HL-60 (cell line): ENCODE results near the gene MDGA2.
"Not testable (repeated sequence)": the region's sequence is repeated elsewhere in the genome, so short reads cannot be mapped to it uniquely, and the experiment has no call there.

Experiments used
- DNase-seq, 2 experiments: peaks; one replicate each; pipeline ENCODE4 v3.0.0-alpha.2; 2010 to 2020; ENCODE audit warnings: low read depth in 1 of 2, low spot score in 1 of 2
- H3K27ac ChIP-seq: fragments of 250-450 bp; sonication (Bioruptor Pico); replicated peaks from 2 replicates; pipeline ENCODE4 v1.5.1; 2020; ENCODE audit warnings: mild to moderate bottlenecking, moderate library complexity
- H3K27me3 ChIP-seq: fragments of 250-450 bp; sonication (Bioruptor Pico); 2 replicates; pipeline ENCODE4 v1.5.1; 2021; ENCODE audit warnings: mild to moderate bottlenecking, moderate library complexity; ENCODE audit not compliant: insufficient read depth, poor library complexity, severe bottlenecking
- H3K4me3 ChIP-seq: replicated peaks from 2 replicates; pipeline ENCODE4 v1.5.1; 2011; ENCODE audit warnings: mild to moderate bottlenecking, control low read depth, low read length; ENCODE audit not compliant: insufficient read depth
- GABPA ChIP-seq: IDR thresholded peaks from 2 replicates; pipeline ENCODE4 v1.6.1; 2012; ENCODE audit warnings: low read depth
- POLR2AphosphoS5 ChIP-seq: IDR thresholded peaks from 2 replicates; pipeline ENCODE4 v1.6.1; 2012; ENCODE audit warnings: low read depth
- SPI1 ChIP-seq: IDR thresholded peaks from 2 replicates; pipeline ENCODE4 v1.6.1; 2012; ENCODE audit warnings: low read depth, mild to moderate bottlenecking, borderline replicate concordance
- TF ChIP-seq, protein P1 (sequence below): IDR thresholded peaks from 2 replicates; pipeline ENCODE4 v1.6.1; 2012; ENCODE audit warnings: low read depth; ENCODE audit not compliant: insufficient replicate concordance
- TF ChIP-seq, protein P2 (sequence below): IDR thresholded peaks from one replicate; pipeline ENCODE4 v1.5.1; 2011; ENCODE audit warnings: low read length, control low read depth, inconsistent platforms; ENCODE audit not compliant: insufficient read depth

Gene MDGA2

GRCh38 chr14:47284283-47284682 is 391.1 kb downstream of the MDGA2 start:
- no peaks in the 10 kb centered on the region for H3K27me3 ChIP-seq
- TF ChIP-seq POLR2AphosphoS5 (no peak), GABPA (no peak), SPI1 (no peak)
- TF ChIP-seq, protein P1, sequence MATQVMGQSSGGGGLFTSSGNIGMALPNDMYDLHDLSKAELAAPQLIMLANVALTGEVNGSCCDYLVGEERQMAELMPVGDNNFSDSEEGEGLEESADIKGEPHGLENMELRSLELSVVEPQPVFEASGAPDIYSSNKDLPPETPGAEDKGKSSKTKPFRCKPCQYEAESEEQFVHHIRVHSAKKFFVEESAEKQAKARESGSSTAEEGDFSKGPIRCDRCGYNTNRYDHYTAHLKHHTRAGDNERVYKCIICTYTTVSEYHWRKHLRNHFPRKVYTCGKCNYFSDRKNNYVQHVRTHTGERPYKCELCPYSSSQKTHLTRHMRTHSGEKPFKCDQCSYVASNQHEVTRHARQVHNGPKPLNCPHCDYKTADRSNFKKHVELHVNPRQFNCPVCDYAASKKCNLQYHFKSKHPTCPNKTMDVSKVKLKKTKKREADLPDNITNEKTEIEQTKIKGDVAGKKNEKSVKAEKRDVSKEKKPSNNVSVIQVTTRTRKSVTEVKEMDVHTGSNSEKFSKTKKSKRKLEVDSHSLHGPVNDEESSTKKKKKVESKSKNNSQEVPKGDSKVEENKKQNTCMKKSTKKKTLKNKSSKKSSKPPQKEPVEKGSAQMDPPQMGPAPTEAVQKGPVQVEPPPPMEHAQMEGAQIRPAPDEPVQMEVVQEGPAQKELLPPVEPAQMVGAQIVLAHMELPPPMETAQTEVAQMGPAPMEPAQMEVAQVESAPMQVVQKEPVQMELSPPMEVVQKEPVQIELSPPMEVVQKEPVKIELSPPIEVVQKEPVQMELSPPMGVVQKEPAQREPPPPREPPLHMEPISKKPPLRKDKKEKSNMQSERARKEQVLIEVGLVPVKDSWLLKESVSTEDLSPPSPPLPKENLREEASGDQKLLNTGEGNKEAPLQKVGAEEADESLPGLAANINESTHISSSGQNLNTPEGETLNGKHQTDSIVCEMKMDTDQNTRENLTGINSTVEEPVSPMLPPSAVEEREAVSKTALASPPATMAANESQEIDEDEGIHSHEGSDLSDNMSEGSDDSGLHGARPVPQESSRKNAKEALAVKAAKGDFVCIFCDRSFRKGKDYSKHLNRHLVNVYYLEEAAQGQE, result no peak
- TF ChIP-seq, protein P2, sequence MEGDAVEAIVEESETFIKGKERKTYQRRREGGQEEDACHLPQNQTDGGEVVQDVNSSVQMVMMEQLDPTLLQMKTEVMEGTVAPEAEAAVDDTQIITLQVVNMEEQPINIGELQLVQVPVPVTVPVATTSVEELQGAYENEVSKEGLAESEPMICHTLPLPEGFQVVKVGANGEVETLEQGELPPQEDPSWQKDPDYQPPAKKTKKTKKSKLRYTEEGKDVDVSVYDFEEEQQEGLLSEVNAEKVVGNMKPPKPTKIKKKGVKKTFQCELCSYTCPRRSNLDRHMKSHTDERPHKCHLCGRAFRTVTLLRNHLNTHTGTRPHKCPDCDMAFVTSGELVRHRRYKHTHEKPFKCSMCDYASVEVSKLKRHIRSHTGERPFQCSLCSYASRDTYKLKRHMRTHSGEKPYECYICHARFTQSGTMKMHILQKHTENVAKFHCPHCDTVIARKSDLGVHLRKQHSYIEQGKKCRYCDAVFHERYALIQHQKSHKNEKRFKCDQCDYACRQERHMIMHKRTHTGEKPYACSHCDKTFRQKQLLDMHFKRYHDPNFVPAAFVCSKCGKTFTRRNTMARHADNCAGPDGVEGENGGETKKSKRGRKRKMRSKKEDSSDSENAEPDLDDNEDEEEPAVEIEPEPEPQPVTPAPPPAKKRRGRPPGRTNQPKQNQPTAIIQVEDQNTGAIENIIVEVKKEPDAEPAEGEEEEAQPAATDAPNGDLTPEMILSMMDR, result no peak
- H3K27ac ChIP-seq, result no peak overlapping the region
- H3K4me3 ChIP-seq, result no peak overlapping the region
- DNase-seq, result no peak

DNA sequence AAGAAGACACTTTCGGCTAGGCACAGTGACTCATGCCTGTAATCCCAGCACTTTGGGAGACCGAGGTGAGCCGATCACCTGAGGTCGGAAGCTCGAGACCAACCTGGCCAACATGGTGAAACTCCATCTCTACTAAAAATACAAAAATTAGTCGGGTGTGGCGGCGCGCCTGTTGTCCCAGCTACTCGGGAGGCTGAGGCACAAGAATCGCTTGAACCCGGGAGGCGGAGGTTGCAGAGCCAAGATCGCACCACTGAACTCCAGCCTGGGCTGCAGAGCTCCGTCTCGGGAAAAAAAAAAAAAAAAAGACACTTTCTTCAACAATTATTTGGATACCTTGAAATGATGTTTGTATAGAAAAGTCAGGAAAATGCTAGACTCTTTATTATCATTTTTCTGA is 393.6 kb downstream of the MDGA2 start:
- H3K4me3 ChIP-seq, H3K27me3 ChIP-seq, H3K27ac ChIP-seq, DNase-seq: not testable (repeated sequence)

- DNase-seq, result peak; percentile 23 to 49
- TF ChIP-seq POLR2AphosphoS5, result no peak
- TF ChIP-seq, protein P2, result peak; percentile 51
- Histone ChIP-seq H3K4me3 (no peak overlapping the region), H3K27ac (no peak overlapping the region), H3K27me3 (no peaks in the 10 kb centered on the region)
Observed at GRCh38 chr14:47278233-47278842, 397.1 kb downstream of the MDGA2 start.

DNA sequence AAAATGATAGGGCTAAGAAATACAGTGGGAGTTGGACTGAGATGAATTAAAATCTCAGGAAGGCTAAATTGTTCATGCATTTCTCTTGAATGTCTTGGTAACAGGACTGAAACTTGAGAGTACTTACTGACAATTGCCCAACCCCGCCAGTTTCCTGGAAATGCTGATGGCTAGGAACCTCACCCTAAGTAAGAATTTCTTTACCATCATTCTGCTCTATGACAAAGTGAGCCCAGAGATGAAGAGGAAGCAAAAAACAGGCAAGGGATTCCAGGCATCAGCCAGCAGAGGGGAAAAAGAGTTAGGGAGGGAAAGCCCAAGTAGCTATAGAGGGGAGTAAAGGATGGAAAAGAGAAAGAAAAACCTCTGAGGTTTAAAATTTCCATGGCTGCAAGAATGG is 397.7 kb downstream of the MDGA2 start:
- DNase-seq, result no peak
- Histone ChIP-seq H3K4me3 (no peak overlapping the region), H3K27ac (no peak overlapping the region), H3K27me3 (no peaks in the 10 kb centered on the region)
- TF ChIP-seq, protein P1, result no peak
- TF ChIP-seq GABPA, result no peak
- TF ChIP-seq, protein P2, result no peak
- no peak for TF ChIP-seq POLR2AphosphoS5
